HFF-Myc (cell line): ENCODE data around the gene ATAD2B.
"Not testable (repeated sequence)": the region's sequence is repeated elsewhere in the genome, so short reads cannot be mapped to it uniquely, and the experiment has no call there.

ENCODE experiments used
- DNase-seq: peaks from one replicate; pipeline ENCODE4 v3.0.0-alpha.2; 2011; ENCODE audit warnings: low read depth; ENCODE audit errors: extremely low read depth
- H3K4me3 ChIP-seq: replicated peaks from 2 replicates; pipeline ENCODE4 v1.5.1; 2011; ENCODE audit warnings: low read depth, mild to moderate bottlenecking, control low read depth, low read length
- TF ChIP-seq, protein P1 (sequence below): IDR thresholded peaks from 2 replicates; pipeline ENCODE4 v1.5.1; 2012; ENCODE audit warnings: mild to moderate bottlenecking, low read depth, low read length, control low read depth; ENCODE audit errors: missing control alignments

ATAD2B gene

DNA sequence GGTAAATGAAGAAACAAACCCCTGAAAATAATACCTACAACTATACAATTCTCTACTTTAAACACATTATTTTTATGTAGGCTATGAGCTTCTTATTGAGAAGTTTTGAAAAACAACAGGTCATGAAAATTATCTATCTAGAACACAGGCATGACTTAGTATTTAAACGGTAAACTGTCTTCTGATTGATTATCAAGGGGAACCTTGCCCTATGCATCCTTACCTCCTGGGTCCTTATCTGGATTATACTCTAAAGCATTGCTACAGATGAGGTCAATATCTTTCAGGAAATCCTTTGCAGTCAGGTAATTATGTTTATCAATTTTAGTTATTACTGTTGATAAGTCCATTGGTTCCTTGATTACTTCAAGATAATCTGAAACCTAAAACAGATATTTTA lies 144.3 kb downstream of the ATAD2B start:
- no peak for DNase-seq
- H3K4me3 ChIP-seq: no peak overlapping the region
- TF ChIP-seq, protein P1, sequence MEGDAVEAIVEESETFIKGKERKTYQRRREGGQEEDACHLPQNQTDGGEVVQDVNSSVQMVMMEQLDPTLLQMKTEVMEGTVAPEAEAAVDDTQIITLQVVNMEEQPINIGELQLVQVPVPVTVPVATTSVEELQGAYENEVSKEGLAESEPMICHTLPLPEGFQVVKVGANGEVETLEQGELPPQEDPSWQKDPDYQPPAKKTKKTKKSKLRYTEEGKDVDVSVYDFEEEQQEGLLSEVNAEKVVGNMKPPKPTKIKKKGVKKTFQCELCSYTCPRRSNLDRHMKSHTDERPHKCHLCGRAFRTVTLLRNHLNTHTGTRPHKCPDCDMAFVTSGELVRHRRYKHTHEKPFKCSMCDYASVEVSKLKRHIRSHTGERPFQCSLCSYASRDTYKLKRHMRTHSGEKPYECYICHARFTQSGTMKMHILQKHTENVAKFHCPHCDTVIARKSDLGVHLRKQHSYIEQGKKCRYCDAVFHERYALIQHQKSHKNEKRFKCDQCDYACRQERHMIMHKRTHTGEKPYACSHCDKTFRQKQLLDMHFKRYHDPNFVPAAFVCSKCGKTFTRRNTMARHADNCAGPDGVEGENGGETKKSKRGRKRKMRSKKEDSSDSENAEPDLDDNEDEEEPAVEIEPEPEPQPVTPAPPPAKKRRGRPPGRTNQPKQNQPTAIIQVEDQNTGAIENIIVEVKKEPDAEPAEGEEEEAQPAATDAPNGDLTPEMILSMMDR: no peak

GRCh38 chr2:23782126-23782525 lies 144.8 kb downstream of the ATAD2B start:
- H3K4me3 ChIP-seq: no peak overlapping the region
- DNase-seq: no peak
- TF ChIP-seq, protein P1: no peak

GRCh38 chr2:23780465-23780864 lies 146.5 kb downstream of the ATAD2B start:
- not testable (repeated sequence) for H3K4me3 ChIP-seq, DNase-seq

- no peak overlapping the region for H3K4me3 ChIP-seq
- TF ChIP-seq, protein P1: no peak
- no peak for DNase-seq
These were observed 149.1 kb downstream of the ATAD2B start for GRCh38 chr2:23777826-23778225.

GRCh38 chr2:23776021-23776420 lies 150.9 kb downstream of the ATAD2B start:
- TF ChIP-seq, protein P1: no peak
- DNase-seq: no peak
- no peak overlapping the region for H3K4me3 ChIP-seq

GRCh38 chr2:23772684-23773083 lies 154.2 kb downstream of the ATAD2B start:
- TF ChIP-seq, protein P1: no peak
- DNase-seq: no peak
- no peak overlapping the region for H3K4me3 ChIP-seq

DNA sequence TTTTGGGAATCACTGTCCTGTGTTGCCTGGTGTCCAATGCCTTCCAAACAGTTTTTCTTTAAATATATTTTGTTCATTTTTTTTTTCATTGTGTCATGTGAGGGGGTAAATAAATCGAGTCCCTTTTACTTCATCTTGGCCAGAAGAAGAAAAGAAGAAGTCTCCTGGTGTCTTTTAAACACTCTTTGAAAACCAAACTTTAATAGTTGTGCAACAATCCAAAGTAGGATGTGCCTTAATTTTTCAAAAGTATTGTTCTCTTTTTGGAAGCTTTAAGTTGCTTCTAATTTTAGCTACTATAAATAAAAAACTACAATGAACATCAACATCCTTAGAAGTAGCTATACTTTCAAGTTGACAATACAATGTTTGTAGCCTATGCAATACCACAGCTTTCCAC lies 154.9 kb downstream of the ATAD2B start:
- no peak overlapping the region for H3K4me3 ChIP-seq
- TF ChIP-seq, protein P1: no peak
- DNase-seq: no peak
